NCI-H345 treated with DMSO at 0.1 percent for 48 hours (cell line): Measurements from ENCODE around the gene LRRC8E.
A peak's percentile ranks its signal among the peaks of the same experiment; 100 is the strongest.
"Not testable (repeated sequence)": the region's sequence is repeated elsewhere in the genome, so short reads cannot be mapped to it uniquely, and the experiment has no call there.

Experiments
- DNase-seq: peaks from one replicate; lab custom pipeline; 2025; ENCODE audit not compliant: unreplicated experiment; lab: John Stamatoyannopoulos, UW

LRRC8E gene

DNA sequence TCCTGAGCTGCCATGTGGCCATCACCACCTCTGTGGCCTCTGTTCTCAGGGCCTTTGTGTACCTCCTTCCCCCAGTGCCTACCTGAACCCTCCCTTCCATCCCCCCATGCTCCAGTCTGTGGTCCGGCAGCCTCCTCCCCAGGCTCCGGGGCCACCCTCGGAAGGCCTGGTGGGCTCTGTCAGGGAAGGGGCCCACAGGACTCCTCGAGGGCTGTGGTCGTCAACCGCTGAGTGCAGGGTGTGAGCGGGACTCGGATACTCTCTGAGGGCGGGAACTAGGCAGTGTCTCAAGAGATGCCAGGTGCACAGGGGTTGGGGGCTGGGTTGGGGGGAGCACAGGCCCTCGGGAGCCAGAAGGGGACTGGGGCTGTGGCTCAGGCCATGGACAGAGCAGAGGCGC, 19.2 kb downstream of the LRRC8E start:
- DNase-seq = no peak

DNA sequence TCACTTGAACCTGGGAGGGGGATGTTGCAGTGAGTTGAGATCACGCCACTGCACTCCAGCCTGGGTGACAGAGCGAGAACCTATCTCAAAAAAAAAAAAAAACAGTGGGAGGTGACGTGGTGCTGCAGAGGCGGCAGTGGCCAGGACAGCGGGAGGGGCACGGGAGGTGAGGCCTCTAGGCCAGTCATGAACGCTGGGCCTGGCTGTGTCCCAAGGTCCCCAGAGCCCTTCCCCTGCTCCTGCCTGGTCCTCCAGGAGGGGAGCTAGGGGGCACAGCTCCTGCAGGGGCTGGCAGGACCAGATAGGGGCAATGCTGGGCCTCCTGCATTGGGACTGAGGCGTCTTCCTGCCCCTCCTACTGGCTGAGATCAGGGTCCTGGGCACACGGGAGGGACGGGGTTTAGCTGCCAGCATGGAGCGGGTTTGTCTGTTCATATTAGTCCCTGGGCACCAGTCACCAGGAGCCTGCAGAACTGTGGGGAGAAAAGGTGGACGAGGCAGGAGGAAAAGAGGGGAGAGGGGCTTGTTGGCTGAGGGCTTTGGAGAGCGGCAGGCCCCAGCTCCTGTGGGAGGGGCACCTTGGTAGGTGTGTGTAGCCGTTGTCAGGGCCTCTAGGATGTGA, 19.9 kb downstream of the LRRC8E start:
- no peak for DNase-seq

DNA sequence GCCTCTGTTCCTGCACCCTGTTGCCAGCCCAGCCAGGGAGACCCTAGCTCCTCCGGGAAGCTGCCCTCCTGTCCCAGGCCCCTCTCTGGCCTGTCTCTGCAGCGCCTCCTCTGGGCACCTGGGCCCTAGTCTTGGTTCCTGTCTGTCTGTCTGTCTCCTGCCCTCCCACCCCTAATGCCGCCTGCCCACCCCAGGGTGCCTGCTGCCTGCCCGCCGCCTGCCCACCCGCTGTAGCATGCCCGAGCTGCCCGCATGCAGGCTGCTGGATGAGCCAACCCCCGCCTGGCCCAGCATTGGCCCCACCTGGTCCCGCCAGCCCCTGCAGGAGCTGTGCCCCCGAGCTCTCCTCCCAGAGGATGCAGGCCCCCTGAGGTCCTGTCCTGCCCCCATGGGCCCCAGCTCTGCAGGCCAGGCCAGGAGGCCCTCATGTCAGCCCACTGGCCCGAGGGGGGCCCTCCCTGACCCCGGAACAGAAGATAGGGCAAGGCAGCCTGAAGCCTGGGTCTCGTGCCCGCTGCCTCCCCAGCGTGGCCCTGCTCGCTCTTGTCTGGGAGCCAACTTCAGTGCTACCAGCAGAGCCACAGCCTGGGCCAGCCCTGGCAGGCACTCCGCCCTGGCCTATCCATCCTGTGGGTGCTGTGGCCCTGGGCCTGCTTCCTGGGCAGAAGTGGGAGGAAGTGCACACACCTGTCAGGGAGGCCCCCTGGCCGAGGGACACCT, 20.6 kb downstream of the LRRC8E start:
- DNase-seq = no peak

DNA sequence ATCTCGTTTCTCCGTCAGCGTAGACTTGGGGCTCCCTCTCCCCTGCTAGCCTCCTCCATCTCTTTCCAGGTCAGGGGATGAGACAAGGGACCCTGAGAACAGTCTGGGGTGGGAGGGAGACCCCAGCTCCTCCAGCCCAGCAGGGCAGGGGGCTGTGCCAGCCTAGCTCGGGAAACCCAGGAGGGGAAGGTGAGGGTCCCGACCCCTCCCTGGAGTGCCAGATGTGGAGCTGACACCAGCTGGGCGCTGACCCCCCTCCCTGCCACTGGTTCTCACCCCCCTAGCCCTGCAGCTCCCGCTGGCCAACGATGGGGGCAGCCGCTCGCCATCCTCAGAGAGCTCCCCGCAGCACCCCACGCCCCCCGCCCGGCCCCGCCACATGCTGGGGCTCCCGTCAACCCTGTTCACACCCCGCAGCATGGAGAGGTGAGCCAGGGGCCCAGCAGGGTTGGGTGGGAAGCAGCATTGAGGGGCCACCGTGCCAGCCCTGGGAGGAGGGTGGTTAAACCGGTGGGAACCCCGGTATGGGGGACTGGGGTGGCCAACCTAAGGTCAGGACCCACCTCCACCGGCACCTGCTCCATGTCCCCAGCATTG, 21.3 kb downstream of the LRRC8E start:
- no peak for DNase-seq

DNA sequence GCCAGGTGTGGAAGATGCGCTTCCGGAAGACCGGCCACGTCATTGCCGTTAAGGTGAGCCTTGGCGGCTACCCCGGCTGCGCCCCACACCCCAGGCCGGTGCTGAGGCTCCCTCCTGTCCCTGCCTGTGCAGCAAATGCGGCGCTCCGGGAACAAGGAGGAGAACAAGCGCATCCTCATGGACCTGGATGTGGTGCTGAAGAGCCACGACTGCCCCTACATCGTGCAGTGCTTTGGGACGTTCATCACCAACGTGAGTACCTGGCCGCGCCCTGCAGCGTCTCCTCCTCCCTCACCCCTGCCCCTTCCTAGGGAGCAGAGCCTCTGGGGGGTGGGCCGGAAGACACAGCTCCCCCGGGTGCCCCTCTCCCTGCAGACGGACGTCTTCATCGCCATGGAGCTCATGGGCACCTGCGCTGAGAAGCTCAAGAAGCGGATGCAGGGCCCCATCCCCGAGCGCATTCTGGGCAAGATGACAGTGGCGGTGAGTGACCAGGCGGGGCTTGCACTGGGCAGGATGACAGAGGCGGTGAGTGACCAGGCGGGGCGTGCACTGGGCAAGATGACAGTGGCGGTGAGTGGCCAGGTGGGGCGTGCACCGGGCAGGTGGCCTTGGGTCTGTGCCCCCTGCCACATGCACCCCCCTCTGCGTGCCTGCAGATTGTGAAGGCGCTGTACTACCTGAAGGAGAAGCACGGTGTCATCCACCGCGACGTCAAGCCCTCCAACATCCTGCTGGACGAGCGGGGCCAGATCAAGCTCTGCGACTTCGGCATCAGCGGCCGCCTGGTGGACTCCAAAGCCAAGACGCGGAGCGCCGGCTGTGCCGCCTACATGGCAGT, 22.2 kb downstream of the LRRC8E start:
- no peak for DNase-seq

DNA sequence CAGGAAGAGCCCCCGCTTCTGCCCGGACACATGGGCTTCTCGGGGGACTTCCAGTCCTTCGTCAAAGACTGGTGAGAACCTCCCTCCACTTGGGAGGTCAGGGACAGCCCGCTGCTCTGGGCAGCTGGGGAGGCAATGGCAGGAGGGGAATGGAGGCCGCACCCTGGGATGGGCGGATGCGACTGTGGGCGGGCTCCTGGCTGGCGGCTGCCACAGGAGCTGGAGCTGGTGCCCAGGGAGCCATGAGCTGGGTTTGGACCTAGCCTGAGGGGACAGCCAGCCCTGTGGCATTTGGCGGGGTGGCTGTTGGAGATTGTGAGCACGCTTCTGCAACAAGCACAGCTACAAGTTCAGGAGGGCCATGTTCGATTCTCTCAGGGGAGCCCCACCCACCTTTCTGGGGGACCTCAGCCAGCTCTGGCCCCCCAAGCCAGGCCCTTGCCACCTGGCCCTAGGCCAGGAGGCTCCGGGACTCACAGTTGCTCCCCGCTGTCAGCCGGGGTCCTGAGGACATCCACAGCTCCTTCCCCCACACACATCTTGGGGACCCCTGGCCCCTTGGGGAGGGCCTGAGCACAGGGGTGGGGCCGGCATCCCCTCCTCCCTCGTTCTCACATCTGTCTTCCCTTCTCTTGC, 23.3 kb downstream of the LRRC8E start:
- no peak for DNase-seq

DNA sequence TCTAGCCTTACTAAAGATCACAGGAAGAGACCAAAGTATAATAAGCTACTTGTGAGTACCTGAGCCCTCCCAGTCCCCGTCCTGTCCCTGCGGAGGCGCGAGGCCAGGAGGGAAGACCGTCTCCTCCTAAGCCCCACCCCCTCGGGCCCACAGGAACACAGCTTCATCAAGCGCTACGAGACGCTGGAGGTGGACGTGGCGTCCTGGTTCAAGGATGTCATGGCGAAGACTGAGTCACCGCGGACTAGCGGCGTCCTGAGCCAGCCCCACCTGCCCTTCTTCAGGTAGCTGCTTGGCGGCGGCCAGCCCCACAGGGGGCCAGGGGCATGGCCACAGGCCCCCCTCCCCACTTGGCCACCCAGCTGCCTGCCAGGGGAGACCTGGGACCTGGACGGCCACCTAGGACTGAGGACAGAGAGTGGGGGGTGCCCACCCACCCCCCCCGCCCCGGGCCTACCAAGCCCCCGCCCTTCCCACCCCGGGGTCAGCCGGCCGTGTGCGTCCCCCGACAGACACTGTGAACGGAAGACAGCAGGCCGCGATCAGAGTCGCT, 23.9 kb downstream of the LRRC8E start:
- DNase-seq = no peak

DNA sequence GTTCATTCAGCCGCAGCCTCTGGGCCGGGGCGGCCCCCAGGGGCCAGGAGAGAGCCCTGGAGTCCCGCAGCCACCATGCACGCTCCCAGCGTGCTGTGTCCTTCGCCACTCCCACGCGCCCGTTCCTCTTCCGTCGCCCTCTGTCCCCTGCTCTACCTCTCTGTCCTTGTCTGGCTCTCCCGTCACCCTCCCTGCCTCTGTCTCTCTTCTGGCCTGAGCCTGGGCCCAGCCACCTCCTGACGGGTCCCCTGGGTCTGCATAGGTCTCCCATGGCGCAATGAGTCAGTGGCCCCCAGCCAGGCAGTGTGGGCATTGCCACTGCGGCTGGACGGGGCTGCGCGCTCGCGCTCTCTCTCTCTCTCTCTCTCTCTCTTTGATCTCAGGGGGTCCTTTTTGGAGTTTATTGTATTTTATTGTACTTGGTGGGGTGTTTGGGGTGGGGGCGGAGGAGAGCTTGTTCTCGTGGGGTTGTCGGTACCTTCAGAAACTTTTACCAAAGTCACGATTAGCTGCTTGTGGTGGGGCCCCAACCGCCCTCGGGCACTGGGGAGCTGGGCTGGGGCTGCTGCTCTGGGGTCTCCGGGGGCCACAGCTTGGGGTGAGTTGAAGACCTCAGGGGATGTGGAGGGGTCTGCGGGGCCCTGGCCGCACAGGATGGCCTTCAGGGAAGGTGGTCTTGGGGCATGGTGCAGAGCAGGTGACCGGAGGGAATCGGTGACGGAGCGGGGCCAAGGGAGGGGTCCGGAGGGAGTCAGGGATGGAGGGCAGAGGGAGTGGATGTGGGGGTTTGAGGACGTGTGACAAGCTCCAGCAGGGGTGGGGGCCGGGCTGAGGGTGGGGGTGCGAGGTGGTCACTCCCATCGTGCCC, 24.6 kb downstream of the LRRC8E start:
- no peak for DNase-seq

DNA sequence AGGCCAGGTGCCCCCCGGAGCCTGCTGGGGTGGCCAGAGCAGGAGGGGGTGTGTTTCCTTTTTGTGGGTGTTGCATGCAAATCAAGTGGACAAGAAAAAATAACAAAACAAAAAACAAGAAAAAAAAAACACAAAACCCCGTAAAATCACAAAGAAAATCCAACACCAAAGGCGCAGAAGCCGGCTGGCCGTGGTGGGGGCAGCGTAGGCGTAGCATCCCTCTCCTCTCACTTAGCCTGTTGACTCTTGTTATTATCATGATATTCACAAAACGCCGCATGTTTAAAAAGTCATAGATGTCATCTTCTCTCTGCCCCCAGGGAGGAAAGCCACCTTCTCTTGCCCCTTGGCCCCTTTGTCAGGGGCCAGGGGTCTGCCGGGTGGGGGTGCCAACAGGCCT, 25.3 kb downstream of the LRRC8E start:
- DNase-seq = no peak

DNA sequence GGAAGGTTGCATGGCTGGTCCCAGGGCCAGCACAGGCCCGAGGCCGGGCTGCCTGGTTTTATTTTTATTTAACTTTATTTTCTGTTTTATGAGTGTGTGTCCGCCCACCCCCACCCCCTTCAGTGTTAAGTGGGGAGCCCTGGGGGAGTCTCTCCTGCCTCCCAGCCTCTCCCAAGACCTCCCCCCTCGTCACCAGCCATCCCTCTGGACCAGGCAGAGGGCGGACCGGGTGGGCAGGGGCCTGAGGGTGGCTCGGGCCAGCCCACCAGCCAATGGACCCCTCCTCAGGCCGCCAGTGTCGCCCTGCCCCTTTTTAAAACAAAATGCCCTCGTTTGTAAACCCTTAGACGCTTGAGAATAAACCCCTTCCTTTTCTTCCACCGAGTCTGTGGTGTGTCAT, 25.8 kb downstream of the LRRC8E start:
- no peak for DNase-seq

DNA sequence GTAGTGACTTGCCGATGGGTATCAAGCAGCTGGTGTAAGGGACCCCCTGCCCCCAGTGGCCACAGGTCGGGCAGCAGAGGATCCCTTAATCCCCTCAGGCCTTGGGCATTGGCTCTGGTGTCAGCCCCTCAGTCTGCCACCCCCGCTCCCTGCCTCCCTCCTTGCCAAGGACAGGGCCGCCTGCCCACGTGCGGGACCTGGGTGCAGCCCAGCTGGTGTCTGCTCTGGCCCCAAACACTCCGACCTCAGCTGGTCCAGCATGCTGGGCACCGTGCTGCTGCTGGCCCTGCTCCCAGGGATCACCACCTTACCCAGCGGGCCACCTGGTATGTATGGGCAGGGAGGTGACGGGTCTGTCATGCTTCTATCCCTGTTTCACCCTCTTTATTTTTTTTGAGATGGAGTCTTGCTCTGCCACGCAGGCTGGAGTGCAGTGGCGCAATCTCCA, 26.3 kb downstream of the LRRC8E start, which contains the start of gene TGFBR3L:
TSS of gene TGFBR3L (plus strand) at position 233 of the 448 bp plus-strand sequence.
- DNase-seq = no peak

DNA sequence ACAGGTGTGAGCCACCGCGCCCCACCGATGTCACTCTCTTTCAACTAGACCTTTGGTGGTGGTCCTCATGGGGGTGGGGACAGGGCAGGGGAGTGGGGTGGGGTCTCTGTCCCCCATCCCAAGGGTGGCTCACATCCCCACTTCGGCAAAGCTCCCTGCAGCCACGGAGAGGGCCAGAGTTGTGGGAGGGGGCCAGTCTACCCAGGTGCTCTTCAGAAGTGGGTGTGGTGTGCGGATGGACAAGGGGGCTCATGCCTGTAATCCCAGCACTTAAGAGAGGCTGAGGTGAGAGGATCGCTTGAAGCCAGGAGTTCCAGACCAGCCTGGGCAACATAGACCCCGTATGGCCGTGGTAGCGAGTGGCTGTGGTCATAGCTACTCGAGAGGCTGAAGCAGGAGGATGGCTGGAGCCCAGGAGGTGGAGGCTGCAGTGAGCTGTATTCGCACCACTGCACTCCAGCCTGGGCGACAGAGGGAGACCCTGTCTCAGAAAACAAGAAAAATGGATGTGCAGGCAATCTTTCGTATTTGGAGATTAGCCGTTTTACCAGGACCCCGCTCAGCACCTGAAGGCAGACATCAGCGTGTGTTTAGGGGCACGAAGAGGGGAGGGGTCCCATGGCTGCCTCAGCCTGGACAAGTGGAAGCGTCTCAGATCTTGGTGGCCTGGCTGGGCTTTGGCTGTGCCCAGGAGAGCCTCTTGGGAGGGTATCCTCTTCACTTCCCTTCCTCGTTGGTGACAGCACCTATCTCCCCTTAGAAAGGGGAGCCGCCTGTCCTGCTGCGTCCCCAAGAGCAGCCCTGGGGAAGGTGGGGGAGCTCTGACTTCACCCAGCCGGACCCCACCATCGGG, 27.2 kb downstream of the LRRC8E start:
- no peak for DNase-seq

DNA sequence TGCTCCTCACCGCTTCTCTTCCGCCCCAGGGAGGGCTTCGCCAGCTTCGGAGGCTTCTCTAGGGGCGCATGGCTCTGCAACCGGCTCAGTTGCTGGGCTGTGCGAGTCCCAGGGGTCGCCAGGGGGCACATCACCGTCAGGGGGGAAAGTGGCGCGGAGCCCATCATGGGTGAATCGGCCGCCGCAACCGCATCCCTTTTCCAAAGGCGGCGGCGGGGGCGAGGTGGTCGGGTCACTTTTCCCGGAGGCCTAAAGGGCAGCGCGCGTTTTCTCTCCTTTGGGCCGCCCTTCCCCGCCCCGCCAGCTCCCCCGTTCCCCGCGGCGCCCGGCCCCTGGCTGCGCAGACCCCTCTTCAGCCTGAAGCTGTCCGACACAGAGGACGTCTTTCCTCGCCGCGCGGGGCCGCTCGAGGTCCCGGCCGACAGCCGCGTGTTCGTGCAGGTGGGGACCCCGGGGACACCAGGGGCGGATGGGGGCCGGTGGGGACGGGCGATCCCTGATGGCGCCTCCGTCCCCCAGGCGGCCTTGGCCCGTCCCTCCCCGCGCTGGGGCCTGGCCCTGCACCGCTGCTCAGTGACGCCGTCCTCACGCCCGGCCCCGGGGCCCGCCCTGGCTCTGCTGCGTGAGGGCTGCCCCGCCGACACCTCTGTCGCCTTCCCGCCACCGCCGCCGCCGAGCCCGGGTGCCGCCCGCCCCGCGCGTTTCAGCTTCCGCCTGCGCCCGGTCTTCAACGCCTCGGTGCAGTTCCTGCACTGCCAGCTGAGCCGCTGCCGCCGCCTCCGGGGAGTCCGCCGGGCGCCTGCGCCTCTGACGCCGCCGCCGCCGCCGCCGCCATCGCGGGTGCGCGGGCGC, 28.0 kb downstream of the LRRC8E start:
- DNase-seq = no peak

DNA sequence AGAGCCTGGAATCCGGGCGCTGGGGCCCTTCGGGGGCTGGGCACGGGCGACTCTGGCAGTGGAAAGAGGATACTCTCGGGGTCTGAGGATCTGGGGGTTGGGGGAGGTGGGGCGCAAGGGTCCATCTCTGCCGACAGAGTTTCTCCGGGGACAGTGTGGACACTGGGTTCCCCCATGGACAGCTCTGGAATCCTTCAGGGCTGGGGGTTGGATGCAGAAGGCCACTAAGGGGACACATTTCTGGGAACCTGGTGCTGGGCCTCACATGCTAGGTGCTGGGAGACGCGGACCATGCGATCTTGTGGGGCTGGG, 28.6 kb downstream of the LRRC8E start:
- DNase-seq = no peak

DNA sequence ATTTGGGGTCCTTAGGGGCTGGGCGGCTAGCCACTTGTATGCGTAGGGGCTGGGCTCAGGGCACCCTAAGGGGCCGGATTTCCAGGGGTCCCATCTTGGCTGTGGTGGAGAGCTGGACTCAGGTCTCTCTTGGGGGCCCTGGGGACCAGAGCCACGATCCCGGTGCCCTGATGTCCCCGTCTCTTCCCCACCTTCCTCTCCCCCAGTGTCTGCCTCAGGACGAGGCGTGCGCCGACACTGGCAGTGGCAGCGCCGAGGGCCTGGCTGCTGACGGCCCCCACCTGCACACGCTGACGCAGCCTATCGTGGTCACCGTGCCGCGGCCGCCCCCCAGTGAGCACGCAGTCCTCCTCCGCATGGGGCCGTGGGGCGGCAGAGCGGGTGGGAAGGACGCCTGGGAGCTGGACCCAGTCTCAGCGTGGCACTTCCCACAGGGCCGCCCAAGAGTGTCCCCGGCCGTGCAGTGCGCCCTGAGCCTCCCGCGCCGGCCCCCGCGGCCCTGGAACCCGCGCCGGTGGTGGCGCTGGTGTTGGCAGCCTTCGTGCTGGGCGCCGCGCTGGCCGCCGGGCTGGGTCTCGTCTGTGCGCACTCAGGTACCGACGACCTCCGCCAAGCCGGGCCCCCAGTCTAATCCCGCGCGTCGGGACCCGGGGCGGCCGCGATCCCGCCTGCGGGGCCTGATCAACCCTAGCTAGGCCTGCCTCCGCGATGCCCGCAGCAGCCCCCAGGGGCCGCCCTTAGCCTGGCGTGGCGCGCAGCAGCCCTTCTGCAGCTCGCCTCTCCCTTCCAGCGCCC, 29.2 kb downstream of the LRRC8E start:
- peak; percentile 29 for DNase-seq

DNA sequence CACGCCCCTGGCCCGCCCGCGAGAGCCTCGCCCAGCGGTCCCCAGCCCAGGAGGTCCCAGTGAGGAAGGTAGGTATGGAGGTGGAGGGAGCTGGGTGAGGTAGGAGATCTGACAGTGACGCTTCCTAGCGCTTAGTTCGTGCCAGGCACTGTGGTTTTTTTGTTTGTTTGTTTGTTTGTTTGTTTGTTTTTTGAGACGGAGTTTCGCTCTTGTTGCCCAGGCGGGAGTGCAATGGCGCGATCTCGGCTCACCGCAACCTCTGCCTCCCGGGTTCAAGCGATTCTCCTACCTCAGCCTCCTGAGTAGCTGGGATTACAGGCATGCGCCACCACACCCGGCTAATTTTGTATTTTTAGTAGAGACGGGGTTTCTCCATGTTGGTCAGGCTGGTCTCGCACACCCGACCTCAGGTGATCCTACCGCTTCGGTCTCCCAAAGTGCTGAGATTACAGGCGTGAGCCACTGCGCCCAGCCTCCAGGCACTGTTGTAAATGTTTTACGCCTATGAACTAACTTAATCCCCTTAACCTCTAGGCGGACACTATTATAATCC, 29.8 kb downstream of the LRRC8E start:
- DNase-seq = not testable (repeated sequence)
